Measurements from ENCODE around the gene SPTBN1.

The SPTBN1 gene

DNA sequence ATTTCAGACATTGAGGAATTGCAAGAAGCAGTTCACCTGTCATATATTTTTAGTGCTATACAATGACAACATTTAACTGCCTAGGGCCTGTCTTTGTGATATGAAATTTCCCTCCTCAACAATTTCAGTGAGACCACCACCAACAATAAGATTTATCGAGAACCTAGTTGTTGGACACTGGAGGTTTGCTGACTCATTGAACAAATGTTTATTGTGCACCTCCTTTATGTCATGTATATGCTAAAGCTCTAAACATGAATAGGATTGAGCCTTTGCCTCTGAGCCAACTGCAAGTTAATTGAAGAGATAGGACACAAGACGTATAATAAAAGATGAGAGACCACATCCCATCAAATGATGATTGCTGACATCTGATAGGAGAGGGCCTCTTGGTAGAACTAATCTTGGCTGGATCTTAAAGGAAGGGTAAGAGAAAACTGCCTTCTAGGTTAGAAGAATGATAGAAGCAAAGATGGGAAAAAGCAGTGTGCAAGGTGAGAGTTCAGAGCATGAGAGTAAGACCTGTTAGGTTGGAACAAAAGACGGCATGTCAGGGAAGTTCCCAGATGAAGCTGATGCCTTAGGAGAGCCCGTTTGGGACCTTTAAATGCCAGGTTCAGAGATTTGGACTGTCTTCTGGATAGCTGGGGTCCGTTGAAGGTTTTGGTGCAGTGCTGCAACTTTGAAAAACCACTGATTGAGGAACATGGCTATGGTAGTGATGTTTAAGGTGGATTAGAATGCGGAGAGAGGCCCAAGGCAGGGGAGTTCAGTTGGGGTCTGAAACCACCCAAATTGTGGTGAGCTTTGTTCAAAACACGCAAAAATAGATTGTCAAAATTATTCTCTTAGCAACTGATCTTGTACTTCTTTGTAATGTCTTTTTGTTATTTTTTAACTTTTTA lies 134.3 kb downstream of the SPTBN1 start:
- H3K4me1 ChIP-seq (ENCODE audit: control insufficient read depth, insufficient read depth, low read length): no peaks in the 10 kb centered on the region
- H3K27me3 ChIP-seq (ENCODE audit: control insufficient read depth, insufficient read depth, low read length): no peaks in the 10 kb centered on the region
- H3K36me3 ChIP-seq (ENCODE audit: control insufficient read depth, insufficient read depth, low read length): peaks cover 4% of the 10 kb centered on the region
- H3K9ac ChIP-seq (ENCODE audit: low read length): no peak overlapping the region
- H3K27ac ChIP-seq (ENCODE audit: low read depth, low read length): no peak overlapping the region
- H3K4me3 ChIP-seq (ENCODE audit: low read length): no peak overlapping the region

DNA sequence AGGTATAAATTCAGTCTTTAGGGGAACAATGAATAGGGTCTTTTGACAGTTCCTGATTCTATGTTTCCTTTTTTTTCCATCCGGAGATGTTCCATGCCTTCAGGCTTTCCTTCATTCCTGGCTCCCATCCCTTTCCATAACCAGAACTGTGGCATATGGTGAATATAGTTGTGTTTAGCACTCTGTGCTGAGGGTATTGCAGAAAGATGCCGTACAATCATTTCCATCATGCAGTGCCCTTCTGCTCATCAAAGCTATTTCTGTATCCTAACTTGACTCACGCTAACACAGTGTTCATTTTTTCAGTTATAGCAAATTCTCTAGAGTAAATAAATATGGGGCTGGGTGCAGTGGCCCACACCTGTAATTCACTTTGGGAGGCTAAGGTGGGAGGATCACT lies 135.4 kb downstream of the SPTBN1 start:
- H3K36me3 ChIP-seq (ENCODE audit: control insufficient read depth, insufficient read depth, low read length): peaks cover 4% of the 10 kb centered on the region
- no peaks in the 10 kb centered on the region for H3K27me3 ChIP-seq (ENCODE audit: control insufficient read depth, insufficient read depth, low read length)
- no peak overlapping the region for H3K4me3 ChIP-seq (ENCODE audit: low read length)
- H3K4me1 ChIP-seq (ENCODE audit: control insufficient read depth, insufficient read depth, low read length): peaks cover 9% of the 10 kb centered on the region
- no peak overlapping the region for H3K27ac ChIP-seq (ENCODE audit: low read depth, low read length)
- no peak overlapping the region for H3K9ac ChIP-seq (ENCODE audit: low read length)

DNA sequence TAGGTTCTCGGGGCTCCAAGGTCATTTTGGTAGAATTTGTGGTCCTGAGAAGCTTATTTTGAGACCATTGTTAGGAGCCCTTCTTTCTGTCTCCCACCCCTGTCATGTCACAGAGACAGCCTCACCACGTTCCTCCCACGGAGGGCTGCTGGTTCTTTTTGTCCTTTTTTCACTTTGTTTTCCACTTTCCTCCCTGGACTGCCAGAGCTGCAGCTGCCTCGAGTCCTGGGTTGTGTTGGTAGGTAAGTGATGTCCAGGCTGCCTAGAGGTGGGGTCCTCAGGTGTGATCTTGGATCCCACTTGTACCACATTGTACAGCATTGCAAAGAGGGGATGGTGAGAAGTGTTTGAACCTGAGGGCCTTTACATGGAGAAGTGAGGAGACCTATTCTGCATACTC lies 137.1 kb downstream of the SPTBN1 start:
- H3K27ac ChIP-seq (ENCODE audit: low read depth, low read length): no peak overlapping the region
- H3K4me3 ChIP-seq (ENCODE audit: low read length): no peak overlapping the region
- H3K9ac ChIP-seq (ENCODE audit: low read length): no peak overlapping the region
- no peaks in the 10 kb centered on the region for H3K27me3 ChIP-seq (ENCODE audit: control insufficient read depth, insufficient read depth, low read length)
- no peaks in the 10 kb centered on the region for H3K36me3 ChIP-seq (ENCODE audit: control insufficient read depth, insufficient read depth, low read length)
- H3K4me1 ChIP-seq (ENCODE audit: control insufficient read depth, insufficient read depth, low read length): peaks cover 19% of the 10 kb centered on the region

DNA sequence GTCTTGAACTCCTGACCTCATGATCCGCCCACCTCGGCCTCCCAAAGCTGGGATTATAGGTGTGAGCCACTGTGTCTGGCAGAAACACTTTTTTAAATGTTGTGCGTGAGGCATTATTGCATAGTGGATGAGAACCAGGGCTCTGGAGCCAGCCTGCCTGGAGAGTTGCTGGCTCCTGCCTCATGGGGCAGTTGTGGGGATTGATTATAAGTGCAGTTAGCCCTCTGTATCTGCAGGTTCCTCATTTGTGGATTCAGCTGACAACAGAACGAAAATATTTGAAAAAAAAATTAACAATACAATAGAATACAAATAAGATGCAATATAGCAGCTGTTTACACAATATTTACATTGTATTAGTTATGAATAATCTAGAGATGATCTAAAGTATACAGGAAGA lies 137.9 kb downstream of the SPTBN1 start:
- Histone ChIP-seq H3K4me1 (ENCODE audit: control insufficient read depth, insufficient read depth, low read length) (peaks cover 19% of the 10 kb centered on the region), H3K36me3 (ENCODE audit: control insufficient read depth, insufficient read depth, low read length) (peaks cover 2% of the 10 kb centered on the region), H3K4me3 (ENCODE audit: low read length) (no peak overlapping the region), H3K27me3 (ENCODE audit: control insufficient read depth, insufficient read depth, low read length) (no peaks in the 10 kb centered on the region), H3K27ac (ENCODE audit: low read depth, low read length) (no peak overlapping the region), H3K9ac (ENCODE audit: low read length) (no peak overlapping the region)

DNA sequence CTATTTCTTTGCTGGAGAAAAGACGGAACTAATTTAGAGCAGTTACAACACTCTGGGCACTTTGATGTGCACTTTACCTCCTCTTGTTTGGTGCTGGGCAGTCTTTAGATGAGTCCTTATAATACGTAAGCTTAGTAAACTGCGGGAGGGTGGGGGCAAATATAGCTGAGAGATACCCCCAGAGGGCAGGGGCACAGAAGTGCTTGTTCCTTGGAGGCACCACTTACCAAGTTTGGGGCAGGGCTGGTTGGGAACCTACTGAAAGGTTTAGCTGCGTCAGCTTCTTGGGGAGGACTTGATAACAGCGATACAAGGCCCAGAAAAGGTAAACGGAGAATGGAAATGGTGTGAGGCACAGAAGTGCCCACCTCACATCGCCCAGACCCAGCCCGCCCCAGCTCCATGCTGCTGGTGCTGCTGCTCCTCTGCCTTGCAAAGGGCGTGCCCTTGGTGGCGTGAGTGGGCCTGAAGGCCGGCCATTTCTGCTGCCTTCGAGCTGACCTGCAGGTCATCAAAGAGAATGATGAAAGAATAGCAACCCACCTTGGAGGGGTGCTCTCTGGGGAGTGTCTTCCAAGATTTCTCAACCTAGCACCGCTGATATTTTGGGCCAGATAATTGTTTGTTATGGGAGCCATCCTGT lies 139.2 kb downstream of the SPTBN1 start:
- H3K27ac ChIP-seq (ENCODE audit: low read depth, low read length): no peak overlapping the region

DNA sequence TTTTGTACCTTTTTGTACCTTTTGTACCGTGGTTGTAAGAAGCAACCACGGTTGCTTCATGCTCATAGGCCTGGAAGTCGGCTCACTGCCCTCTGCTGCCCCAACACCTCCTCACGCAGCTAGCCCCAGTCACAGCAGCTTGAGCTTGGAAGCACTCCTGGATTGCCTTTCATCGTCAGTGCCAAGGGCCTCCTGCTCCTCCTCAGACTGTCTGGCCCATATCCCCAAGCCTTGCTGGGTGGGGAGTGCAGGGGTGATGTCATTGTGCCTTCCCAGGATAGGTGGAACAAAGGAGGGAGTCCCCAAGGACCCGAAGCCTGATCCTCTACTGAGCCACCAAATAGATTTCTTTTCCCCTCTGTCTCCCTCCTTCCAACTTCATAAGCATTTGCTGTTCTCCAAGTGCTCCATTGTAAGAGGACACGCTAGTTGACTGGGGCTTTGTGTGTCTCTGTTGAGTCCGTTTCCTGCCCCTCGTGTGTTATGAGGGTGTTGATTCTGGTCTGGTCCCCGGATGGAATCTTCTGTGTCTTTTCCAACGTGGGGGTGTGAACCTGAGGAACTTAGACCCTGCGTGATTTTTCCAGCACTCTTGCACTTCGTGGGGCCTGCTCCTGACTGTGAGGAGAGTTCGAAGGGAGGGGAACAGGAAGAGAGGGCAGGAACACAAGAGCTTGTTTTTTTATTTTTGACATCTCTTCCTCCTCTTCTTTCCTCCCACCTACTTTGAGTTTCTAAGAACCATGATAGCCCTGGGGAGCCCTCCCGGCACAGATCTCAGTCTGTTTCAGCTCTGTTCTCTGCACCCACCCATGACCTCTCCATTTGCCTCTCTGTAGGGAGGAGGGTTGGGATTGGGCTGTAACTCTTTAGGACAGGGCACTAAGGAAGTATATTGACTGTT lies 140.1 kb downstream of the SPTBN1 start:
- no peak overlapping the region for H3K9ac ChIP-seq (ENCODE audit: low read length)
- H3K4me1 ChIP-seq (ENCODE audit: control insufficient read depth, insufficient read depth, low read length): peaks cover 24% of the 10 kb centered on the region
- peak overlapping the region; percentile 7 for H3K4me3 ChIP-seq (ENCODE audit: low read length)

More for the DNA sequence above, 139.2 kb downstream of the SPTBN1 start:
- no peak overlapping the region for H3K9ac ChIP-seq (ENCODE audit: low read length)
- peaks cover 24% of the 10 kb centered on the region for H3K4me1 ChIP-seq (ENCODE audit: control insufficient read depth, insufficient read depth, low read length)
- H3K4me3 ChIP-seq (ENCODE audit: low read length): no peak overlapping the region
- peaks cover 3% of the 10 kb centered on the region for H3K36me3 ChIP-seq (ENCODE audit: control insufficient read depth, insufficient read depth, low read length)
- H3K27me3 ChIP-seq (ENCODE audit: control insufficient read depth, insufficient read depth, low read length): no peaks in the 10 kb centered on the region

DNA sequence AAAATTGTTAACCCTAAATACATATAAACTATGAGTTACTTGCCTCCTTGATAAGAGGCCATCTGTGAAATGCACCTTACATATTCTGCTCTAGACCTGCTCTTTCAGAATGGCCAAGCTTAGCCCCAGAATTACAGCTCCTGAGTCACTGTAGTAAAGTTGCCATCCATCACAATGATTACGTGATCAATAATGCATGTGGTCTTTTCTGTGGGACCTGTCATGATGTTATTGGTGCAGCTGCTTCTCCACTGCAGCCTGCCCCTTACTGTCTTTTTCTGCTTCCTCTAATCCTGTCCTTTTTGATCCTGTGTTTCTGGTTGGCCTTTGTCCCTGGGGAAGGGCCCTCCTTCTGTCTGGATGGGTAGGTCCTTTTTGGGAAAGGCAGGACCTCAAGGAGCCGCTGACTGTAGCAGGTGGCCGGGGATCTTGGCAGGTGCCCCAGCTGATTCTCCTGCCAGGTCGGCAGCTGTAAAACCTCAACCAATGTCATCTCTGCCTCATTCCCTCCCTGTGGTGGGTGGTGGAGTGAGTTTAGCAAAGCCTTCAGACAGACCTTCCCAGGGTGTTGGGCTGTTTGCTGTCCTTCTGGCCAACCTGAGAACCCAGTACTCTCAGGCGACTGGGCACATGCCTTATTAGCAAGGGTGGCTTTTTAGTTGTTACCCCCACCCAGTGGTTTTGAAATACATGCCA lies 141.2 kb downstream of the SPTBN1 start:
- H3K27me3 ChIP-seq (ENCODE audit: control insufficient read depth, insufficient read depth, low read length): no peaks in the 10 kb centered on the region
- no peak overlapping the region for H3K4me3 ChIP-seq (ENCODE audit: low read length)
- peaks cover 30% of the 10 kb centered on the region for H3K4me1 ChIP-seq (ENCODE audit: control insufficient read depth, insufficient read depth, low read length)
- no peak overlapping the region for H3K27ac ChIP-seq (ENCODE audit: low read depth, low read length)
- peaks cover 3% of the 10 kb centered on the region for H3K36me3 ChIP-seq (ENCODE audit: control insufficient read depth, insufficient read depth, low read length)
- no peak overlapping the region for H3K9ac ChIP-seq (ENCODE audit: low read length)

More for the DNA sequence above, 140.1 kb downstream of the SPTBN1 start:
- peaks cover 3% of the 10 kb centered on the region for H3K36me3 ChIP-seq (ENCODE audit: control insufficient read depth, insufficient read depth, low read length)
- H3K27me3 ChIP-seq (ENCODE audit: control insufficient read depth, insufficient read depth, low read length): no peaks in the 10 kb centered on the region
- H3K27ac ChIP-seq (ENCODE audit: low read depth, low read length): no peak overlapping the region

DNA sequence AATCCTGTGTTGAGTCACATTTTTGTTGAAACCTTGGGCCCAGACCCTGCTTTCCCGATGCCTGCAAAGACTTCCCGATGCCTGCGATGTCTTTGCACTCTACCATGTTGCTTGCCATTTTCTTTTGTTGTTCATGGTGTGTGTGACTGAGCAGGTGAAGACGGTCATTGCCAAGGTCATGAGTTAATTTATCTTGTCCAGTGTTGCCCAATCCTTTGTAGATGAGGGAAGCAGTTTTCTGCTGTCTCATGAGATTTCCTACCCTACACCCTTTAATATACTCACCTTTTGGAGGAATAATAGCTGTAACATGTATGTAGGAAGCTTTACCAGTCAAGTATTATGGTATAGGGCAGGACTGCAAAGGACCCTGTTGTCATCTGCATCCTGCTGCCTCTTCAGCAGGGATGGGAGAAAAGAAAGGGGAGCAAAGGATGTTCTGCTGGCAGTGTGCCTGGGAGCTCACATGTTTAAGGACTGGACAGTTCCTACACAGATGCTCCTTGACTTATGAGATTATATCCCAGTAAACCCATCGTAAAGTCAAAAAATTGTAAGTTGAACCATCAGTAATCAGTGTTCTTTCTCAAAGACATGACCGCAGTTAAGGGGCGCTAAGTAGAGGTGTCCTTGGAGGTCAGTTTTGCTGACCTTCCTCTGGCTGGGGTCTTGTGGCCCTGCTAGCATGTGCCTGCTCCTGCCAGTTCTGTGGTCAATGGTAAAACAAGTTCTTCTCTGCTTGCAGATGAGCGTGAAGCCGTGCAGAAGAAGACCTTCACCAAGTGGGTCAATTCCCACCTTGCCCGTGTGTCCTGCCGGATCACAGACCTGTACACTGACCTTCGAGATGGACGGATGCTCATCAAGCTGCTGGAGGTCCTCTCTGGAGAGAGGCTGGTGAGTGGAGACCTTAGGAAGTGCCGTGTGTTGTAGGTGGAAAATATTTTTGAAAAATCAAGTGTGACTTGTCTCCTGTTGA lies 142.5 kb downstream of the SPTBN1 start:
- no peaks in the 10 kb centered on the region for H3K27me3 ChIP-seq (ENCODE audit: control insufficient read depth, insufficient read depth, low read length)
- peaks cover 3% of the 10 kb centered on the region for H3K36me3 ChIP-seq (ENCODE audit: control insufficient read depth, insufficient read depth, low read length)
- H3K4me1 ChIP-seq (ENCODE audit: control insufficient read depth, insufficient read depth, low read length): peaks cover 30% of the 10 kb centered on the region
- H3K9ac ChIP-seq (ENCODE audit: low read length): no peak overlapping the region
- no peak overlapping the region for H3K27ac ChIP-seq (ENCODE audit: low read depth, low read length)
- H3K4me3 ChIP-seq (ENCODE audit: low read length): no peak overlapping the region

DNA sequence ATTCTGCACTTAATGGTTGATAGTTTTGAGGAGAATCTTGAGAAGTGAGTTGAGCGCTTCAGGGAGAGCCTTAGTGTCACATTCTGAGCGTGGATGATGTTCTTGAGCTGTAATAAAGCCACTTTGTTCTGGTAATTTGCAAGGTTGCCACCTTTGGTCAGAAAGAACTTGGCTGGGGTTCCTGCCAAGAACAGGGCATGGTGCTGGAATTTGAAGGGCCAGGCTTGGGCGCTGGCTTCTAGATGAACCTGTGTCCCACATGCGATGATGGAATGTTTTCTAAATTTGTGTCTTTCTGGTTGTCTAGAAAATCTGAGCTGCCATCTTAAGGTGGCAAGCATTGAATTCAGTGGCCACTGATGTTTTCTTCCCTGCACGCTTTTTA lies 143.2 kb downstream of the SPTBN1 start:
- Histone ChIP-seq H3K4me1 (ENCODE audit: control insufficient read depth, insufficient read depth, low read length) (peaks cover 30% of the 10 kb centered on the region), H3K36me3 (ENCODE audit: control insufficient read depth, insufficient read depth, low read length) (peaks cover 3% of the 10 kb centered on the region), H3K27me3 (ENCODE audit: control insufficient read depth, insufficient read depth, low read length) (no peaks in the 10 kb centered on the region), H3K4me3 (ENCODE audit: low read length) (no peak overlapping the region), H3K27ac (ENCODE audit: low read depth, low read length) (no peak overlapping the region), H3K9ac (ENCODE audit: low read length) (no peak overlapping the region)

DNA sequence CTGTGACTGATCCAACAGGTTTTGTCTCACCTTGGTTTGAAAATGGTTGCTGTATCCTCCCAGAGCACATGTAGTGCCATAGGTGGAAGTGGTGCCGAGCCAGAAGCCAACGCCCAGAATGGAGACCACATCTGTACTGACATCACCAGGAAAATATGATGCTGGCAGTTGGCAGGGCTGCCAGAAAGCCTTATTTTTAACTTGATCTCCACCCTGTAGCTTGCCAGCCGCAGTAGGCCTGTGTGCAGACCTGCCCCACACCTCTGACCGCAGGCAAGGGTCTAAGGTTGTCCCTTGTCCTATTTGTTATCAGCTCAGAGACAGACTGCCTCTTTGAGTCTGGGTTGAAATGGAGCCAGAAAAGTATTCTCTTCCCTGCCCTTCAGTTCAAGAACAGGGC lies 143.8 kb downstream of the SPTBN1 start:
- no peak overlapping the region for H3K4me3 ChIP-seq (ENCODE audit: low read length)
- peaks cover 30% of the 10 kb centered on the region for H3K4me1 ChIP-seq (ENCODE audit: control insufficient read depth, insufficient read depth, low read length)
- H3K9ac ChIP-seq (ENCODE audit: low read length): no peak overlapping the region
- no peak overlapping the region for H3K27ac ChIP-seq (ENCODE audit: low read depth, low read length)
- peaks cover 3% of the 10 kb centered on the region for H3K36me3 ChIP-seq (ENCODE audit: control insufficient read depth, insufficient read depth, low read length)
- H3K27me3 ChIP-seq (ENCODE audit: control insufficient read depth, insufficient read depth, low read length): no peaks in the 10 kb centered on the region

DNA sequence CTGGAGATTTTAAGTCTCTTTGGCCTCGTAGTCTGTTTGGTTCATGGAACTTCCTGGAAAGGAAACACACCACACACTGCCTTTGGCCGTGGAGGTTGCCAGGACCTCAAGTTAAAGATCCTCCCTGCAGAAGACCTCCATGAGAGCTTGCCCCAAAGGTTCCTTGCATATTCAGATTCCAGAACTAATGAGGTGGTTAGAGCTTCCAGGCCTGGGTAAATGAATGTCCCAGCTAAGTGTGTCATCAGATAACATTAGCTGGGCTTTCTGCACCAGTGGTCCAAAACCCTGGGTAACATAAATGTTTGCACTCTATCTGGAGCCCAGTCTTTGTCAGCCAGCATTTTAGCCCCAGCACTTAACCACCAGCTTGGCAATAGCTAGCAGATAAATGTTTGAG lies 145.2 kb downstream of the SPTBN1 start:
- Histone ChIP-seq H3K36me3 (ENCODE audit: control insufficient read depth, insufficient read depth, low read length) (peaks cover 3% of the 10 kb centered on the region), H3K9ac (ENCODE audit: low read length) (no peak overlapping the region), H3K4me3 (ENCODE audit: low read length) (no peak overlapping the region), H3K27me3 (ENCODE audit: control insufficient read depth, insufficient read depth, low read length) (no peaks in the 10 kb centered on the region), H3K4me1 (ENCODE audit: control insufficient read depth, insufficient read depth, low read length) (peaks cover 21% of the 10 kb centered on the region), H3K27ac (ENCODE audit: low read depth, low read length) (no peak overlapping the region)

Measured in rectal smooth muscle tissue (tissue), 1 donor.